Measurements from ENCODE around the gene RPS25.

- TF ChIP-seq, protein P1, sequence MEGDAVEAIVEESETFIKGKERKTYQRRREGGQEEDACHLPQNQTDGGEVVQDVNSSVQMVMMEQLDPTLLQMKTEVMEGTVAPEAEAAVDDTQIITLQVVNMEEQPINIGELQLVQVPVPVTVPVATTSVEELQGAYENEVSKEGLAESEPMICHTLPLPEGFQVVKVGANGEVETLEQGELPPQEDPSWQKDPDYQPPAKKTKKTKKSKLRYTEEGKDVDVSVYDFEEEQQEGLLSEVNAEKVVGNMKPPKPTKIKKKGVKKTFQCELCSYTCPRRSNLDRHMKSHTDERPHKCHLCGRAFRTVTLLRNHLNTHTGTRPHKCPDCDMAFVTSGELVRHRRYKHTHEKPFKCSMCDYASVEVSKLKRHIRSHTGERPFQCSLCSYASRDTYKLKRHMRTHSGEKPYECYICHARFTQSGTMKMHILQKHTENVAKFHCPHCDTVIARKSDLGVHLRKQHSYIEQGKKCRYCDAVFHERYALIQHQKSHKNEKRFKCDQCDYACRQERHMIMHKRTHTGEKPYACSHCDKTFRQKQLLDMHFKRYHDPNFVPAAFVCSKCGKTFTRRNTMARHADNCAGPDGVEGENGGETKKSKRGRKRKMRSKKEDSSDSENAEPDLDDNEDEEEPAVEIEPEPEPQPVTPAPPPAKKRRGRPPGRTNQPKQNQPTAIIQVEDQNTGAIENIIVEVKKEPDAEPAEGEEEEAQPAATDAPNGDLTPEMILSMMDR (IDR thresholded peaks at IDR 0.05): no peak
- no peak for TF ChIP-seq POLR2AphosphoS5 (IDR thresholded peaks at IDR 0.05; ENCODE audit: low read depth, low read length)
- no peak for TF ChIP-seq TCF7L2 (IDR thresholded peaks at IDR 0.05; ENCODE audit: low read depth, low read length)
- TF ChIP-seq SIN3A (IDR thresholded peaks at IDR 0.05; ENCODE audit: borderline replicate concordance, insufficient read depth, low read depth, low read length): no peak
These were observed 6.9 kb upstream of the RPS25 start for GRCh38 chr11:119025099-119025473.

Data from Panc1 (cell line).